Measurements from ENCODE around the gene NOP16. TPM values are rescaled to one million over a fixed set of nuclear protein-coding genes. Genes with fewer than 3 reads are reported as not detected.

NOP16 gene
- total and polyA plus RNA-seq, 4 donors, result 9.7 to 19.2 (median 13.7) TPM

GRCh38 chr5:176350416-176350815 lies 38.0 kb downstream of the NOP16 start:
- 90 to 93% methylated on average over 8 of the region's 8 CpGs for WGBS, 2 donors
- ATAC-seq (ENCODE audit: low FRiP score), result no peak

GRCh38 chr5:176342766-176343458 lies 45.5 kb downstream of the NOP16 start:
- peaks cover 2 to 6% of the 10 kb centered on the region in 2 donors for H3K36me3 ChIP-seq (ENCODE audit: control insufficient read depth in 1 of 2, insufficient read depth in 2 of 2, low read length in 1 of 2)

More at GRCh38 chr5:176350416-176350815, 38.0 kb downstream of the NOP16 start:
- H3K4me3 ChIP-seq (ENCODE audit: low read length in 2 of 2), result no peak overlapping the region
- no peak overlapping the region for H3K27ac ChIP-seq (ENCODE audit: low read depth in 1 of 2, low read length in 2 of 2)
- intact Hi-C loops (cut with DNase I), result no loop called here
- H3K36me3 ChIP-seq (ENCODE audit: control insufficient read depth in 1 of 2, insufficient read depth in 2 of 2, low read length in 1 of 2), result peaks cover 7 to 19% of the 10 kb centered on the region in 2 donors
- no peak for DNase-seq
- no peaks in the 10 kb centered on the region for H3K9me3 ChIP-seq (ENCODE audit: control insufficient read depth, low read length)
- no peaks in the 10 kb centered on the region for H3K4me1 ChIP-seq (ENCODE audit: control insufficient read depth in 1 of 2, insufficient read depth in 2 of 2, low read length in 2 of 2)
- no peaks in the 10 kb centered on the region for H3K27me3 ChIP-seq (ENCODE audit: control insufficient read depth in 1 of 2, insufficient read depth in 2 of 2, low read length in 1 of 2)

GRCh38 chr5:176342158-176342483 lies 46.3 kb downstream of the NOP16 start:
- no peak for DNase-seq
- Histone ChIP-seq H3K9me3 (ENCODE audit: control insufficient read depth, low read length) (no peaks in the 10 kb centered on the region), H3K36me3 (ENCODE audit: control insufficient read depth in 1 of 2, insufficient read depth in 2 of 2, low read length in 1 of 2) (peaks cover 4 to 6% of the 10 kb centered on the region in 2 donors), H3K4me3 (ENCODE audit: low read length in 2 of 2) (no peak overlapping the region), H3K27ac (ENCODE audit: low read depth in 1 of 2, low read length in 2 of 2) (no peak overlapping the region), H3K4me1 (ENCODE audit: control insufficient read depth in 1 of 2, insufficient read depth in 2 of 2, low read length in 2 of 2) (no peaks in the 10 kb centered on the region), H3K27me3 (ENCODE audit: control insufficient read depth in 1 of 2, insufficient read depth in 2 of 2, low read length in 1 of 2) (no peaks in the 10 kb centered on the region)
- intact Hi-C loops (cut with DNase I), result no loop called here
- 82 to 92% methylated on average over 1 of the region's 1 CpG for WGBS, 2 donors
- ATAC-seq (ENCODE audit: low FRiP score), result no peak

More at GRCh38 chr5:176342766-176343458, 45.5 kb downstream of the NOP16 start:
- H3K9me3 ChIP-seq (ENCODE audit: control insufficient read depth, low read length), result no peaks in the 10 kb centered on the region
- no peak overlapping the region for H3K27ac ChIP-seq (ENCODE audit: low read depth in 1 of 2, low read length in 2 of 2)
- H3K27me3 ChIP-seq (ENCODE audit: control insufficient read depth in 1 of 2, insufficient read depth in 2 of 2, low read length in 1 of 2), result no peaks in the 10 kb centered on the region
- ATAC-seq (ENCODE audit: low FRiP score), result no peak
- 59 to 76% methylated on average over 2 of the region's 2 CpGs for WGBS, 2 donors
- no peaks in the 10 kb centered on the region for H3K4me1 ChIP-seq (ENCODE audit: control insufficient read depth in 1 of 2, insufficient read depth in 2 of 2, low read length in 2 of 2)
- intact Hi-C loops (cut with DNase I), result no loop called here
- DNase-seq, result no peak
- H3K4me3 ChIP-seq (ENCODE audit: low read length in 2 of 2), result no peak overlapping the region

GRCh38 chr5:176341325-176342157 lies 46.9 kb downstream of the NOP16 start:
- DNase-seq (no peak), ATAC-seq (ENCODE audit: low FRiP score) (no peak)
- peaks cover 4 to 6% of the 10 kb centered on the region in 2 donors for H3K36me3 ChIP-seq (ENCODE audit: control insufficient read depth in 1 of 2, insufficient read depth in 2 of 2, low read length in 1 of 2)
- H3K4me1 ChIP-seq (ENCODE audit: control insufficient read depth in 1 of 2, insufficient read depth in 2 of 2, low read length in 2 of 2), result no peaks in the 10 kb centered on the region
- no peaks in the 10 kb centered on the region for H3K9me3 ChIP-seq (ENCODE audit: control insufficient read depth, low read length)
- no peak overlapping the region for H3K4me3 ChIP-seq (ENCODE audit: low read length in 2 of 2)
- no peak overlapping the region for H3K27ac ChIP-seq (ENCODE audit: low read depth in 1 of 2, low read length in 2 of 2)
- 77 to 94% methylated on average over 2 of the region's 2 CpGs for WGBS, 2 donors
- intact Hi-C loops (cut with DNase I), result no loop called here
- no peaks in the 10 kb centered on the region for H3K27me3 ChIP-seq (ENCODE audit: control insufficient read depth in 1 of 2, insufficient read depth in 2 of 2, low read length in 1 of 2)

- intact Hi-C loops (cut with DNase I), result no loop called here
- no peak for ATAC-seq (ENCODE audit: low FRiP score)
- H3K27me3 ChIP-seq (ENCODE audit: control insufficient read depth in 1 of 2, insufficient read depth in 2 of 2, low read length in 1 of 2), result no peaks in the 10 kb centered on the region
- 91 to 92% methylated on average over 5 of the region's 5 CpGs for WGBS, 2 donors
- no peak overlapping the region for H3K4me3 ChIP-seq (ENCODE audit: low read length in 2 of 2)
- H3K9me3 ChIP-seq (ENCODE audit: control insufficient read depth, low read length), result no peaks in the 10 kb centered on the region
- no peak overlapping the region for H3K27ac ChIP-seq (ENCODE audit: low read depth in 1 of 2, low read length in 2 of 2)
- H3K36me3 ChIP-seq (ENCODE audit: control insufficient read depth in 1 of 2, insufficient read depth in 2 of 2, low read length in 1 of 2), result peaks cover 3 to 4% of the 10 kb centered on the region in 2 donors
- no peaks in the 10 kb centered on the region for H3K4me1 ChIP-seq (ENCODE audit: control insufficient read depth in 1 of 2, insufficient read depth in 2 of 2, low read length in 2 of 2)
- no peak for DNase-seq
Measured at GRCh38 chr5:176339304-176339703, 49.1 kb downstream of the NOP16 start.

GRCh38 chr5:176337913-176338312 lies 50.5 kb downstream of the NOP16 start:
- H3K36me3 ChIP-seq (ENCODE audit: control insufficient read depth in 1 of 2, insufficient read depth in 2 of 2, low read length in 1 of 2), result peaks cover 5 to 6% of the 10 kb centered on the region in 2 donors
- intact Hi-C loops (cut with DNase I), result no loop called here
- no peak for DNase-seq
- no peak for ATAC-seq (ENCODE audit: low FRiP score)
- no peaks in the 10 kb centered on the region for H3K9me3 ChIP-seq (ENCODE audit: control insufficient read depth, low read length)
- no peaks in the 10 kb centered on the region for H3K4me1 ChIP-seq (ENCODE audit: control insufficient read depth in 1 of 2, insufficient read depth in 2 of 2, low read length in 2 of 2)
- H3K4me3 ChIP-seq (ENCODE audit: low read length in 2 of 2), result no peak overlapping the region
- no peaks in the 10 kb centered on the region for H3K27me3 ChIP-seq (ENCODE audit: control insufficient read depth in 1 of 2, insufficient read depth in 2 of 2, low read length in 1 of 2)
- H3K27ac ChIP-seq (ENCODE audit: low read depth in 1 of 2, low read length in 2 of 2), result no peak overlapping the region
- 69 to 75% methylated on average over 1 of the region's 1 CpG for WGBS, 2 donors

- DNase-seq (no peak), ATAC-seq (ENCODE audit: low FRiP score) (no peak)
- intact Hi-C loops (cut with DNase I), result no loop called here
- peaks cover 5 to 6% of the 10 kb centered on the region in 2 donors for H3K36me3 ChIP-seq (ENCODE audit: control insufficient read depth in 1 of 2, insufficient read depth in 2 of 2, low read length in 1 of 2)
- no peaks in the 10 kb centered on the region for H3K27me3 ChIP-seq (ENCODE audit: control insufficient read depth in 1 of 2, insufficient read depth in 2 of 2, low read length in 1 of 2)
- no peaks in the 10 kb centered on the region for H3K4me1 ChIP-seq (ENCODE audit: control insufficient read depth in 1 of 2, insufficient read depth in 2 of 2, low read length in 2 of 2)
- no peak overlapping the region for H3K27ac ChIP-seq (ENCODE audit: low read depth in 1 of 2, low read length in 2 of 2)
- no peaks in the 10 kb centered on the region for H3K9me3 ChIP-seq (ENCODE audit: control insufficient read depth, low read length)
- no peak overlapping the region for H3K4me3 ChIP-seq (ENCODE audit: low read length in 2 of 2)
Measured at GRCh38 chr5:176334031-176334770, 54.2 kb downstream of the NOP16 start.
